HL-60 (cell line): Measurements from ENCODE around the gene SLC38A1.
"Not testable (repeated sequence)": the region's sequence is repeated elsewhere in the genome, so short reads cannot be mapped to it uniquely, and the experiment has no call there.

Experiments used
- GABPA ChIP-seq: IDR thresholded peaks from 2 replicates; pipeline ENCODE4 v1.6.1; 2012; ENCODE audit warnings: low read depth
- POLR2AphosphoS5 ChIP-seq: IDR thresholded peaks from 2 replicates; pipeline ENCODE4 v1.6.1; 2012; ENCODE audit warnings: low read depth
- TF ChIP-seq, protein P1 (sequence below): IDR thresholded peaks from one replicate; pipeline ENCODE4 v1.5.1; 2011; ENCODE audit warnings: low read length, control low read depth, inconsistent platforms; ENCODE audit not compliant: insufficient read depth
- TF ChIP-seq, protein P2 (sequence below): IDR thresholded peaks from 2 replicates; pipeline ENCODE4 v1.6.1; 2012; ENCODE audit warnings: low read depth; ENCODE audit not compliant: insufficient replicate concordance

DNA sequence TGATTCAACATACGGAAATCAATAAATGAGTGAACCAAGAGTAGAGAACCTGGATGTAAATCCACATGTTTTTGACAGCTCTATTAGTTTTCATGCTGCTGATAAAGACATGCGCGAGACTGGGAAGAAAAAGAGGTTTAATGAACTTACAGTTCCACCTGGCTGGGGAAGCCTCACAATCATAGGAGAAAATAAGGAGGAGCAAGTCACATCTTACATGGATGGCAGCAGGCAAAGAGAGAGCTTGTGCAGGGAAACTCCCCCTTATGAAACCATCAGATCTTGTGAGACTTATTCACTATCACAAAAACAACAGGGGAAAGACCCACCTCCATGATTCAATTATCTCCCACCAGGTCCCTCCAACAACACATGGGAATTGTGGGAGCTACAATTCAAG is 23.1 kb upstream of the SLC38A1 start:
- TF ChIP-seq, protein P1, sequence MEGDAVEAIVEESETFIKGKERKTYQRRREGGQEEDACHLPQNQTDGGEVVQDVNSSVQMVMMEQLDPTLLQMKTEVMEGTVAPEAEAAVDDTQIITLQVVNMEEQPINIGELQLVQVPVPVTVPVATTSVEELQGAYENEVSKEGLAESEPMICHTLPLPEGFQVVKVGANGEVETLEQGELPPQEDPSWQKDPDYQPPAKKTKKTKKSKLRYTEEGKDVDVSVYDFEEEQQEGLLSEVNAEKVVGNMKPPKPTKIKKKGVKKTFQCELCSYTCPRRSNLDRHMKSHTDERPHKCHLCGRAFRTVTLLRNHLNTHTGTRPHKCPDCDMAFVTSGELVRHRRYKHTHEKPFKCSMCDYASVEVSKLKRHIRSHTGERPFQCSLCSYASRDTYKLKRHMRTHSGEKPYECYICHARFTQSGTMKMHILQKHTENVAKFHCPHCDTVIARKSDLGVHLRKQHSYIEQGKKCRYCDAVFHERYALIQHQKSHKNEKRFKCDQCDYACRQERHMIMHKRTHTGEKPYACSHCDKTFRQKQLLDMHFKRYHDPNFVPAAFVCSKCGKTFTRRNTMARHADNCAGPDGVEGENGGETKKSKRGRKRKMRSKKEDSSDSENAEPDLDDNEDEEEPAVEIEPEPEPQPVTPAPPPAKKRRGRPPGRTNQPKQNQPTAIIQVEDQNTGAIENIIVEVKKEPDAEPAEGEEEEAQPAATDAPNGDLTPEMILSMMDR: not testable (repeated sequence)
- not testable (repeated sequence) for TF ChIP-seq POLR2AphosphoS5, GABPA
- TF ChIP-seq, protein P2, sequence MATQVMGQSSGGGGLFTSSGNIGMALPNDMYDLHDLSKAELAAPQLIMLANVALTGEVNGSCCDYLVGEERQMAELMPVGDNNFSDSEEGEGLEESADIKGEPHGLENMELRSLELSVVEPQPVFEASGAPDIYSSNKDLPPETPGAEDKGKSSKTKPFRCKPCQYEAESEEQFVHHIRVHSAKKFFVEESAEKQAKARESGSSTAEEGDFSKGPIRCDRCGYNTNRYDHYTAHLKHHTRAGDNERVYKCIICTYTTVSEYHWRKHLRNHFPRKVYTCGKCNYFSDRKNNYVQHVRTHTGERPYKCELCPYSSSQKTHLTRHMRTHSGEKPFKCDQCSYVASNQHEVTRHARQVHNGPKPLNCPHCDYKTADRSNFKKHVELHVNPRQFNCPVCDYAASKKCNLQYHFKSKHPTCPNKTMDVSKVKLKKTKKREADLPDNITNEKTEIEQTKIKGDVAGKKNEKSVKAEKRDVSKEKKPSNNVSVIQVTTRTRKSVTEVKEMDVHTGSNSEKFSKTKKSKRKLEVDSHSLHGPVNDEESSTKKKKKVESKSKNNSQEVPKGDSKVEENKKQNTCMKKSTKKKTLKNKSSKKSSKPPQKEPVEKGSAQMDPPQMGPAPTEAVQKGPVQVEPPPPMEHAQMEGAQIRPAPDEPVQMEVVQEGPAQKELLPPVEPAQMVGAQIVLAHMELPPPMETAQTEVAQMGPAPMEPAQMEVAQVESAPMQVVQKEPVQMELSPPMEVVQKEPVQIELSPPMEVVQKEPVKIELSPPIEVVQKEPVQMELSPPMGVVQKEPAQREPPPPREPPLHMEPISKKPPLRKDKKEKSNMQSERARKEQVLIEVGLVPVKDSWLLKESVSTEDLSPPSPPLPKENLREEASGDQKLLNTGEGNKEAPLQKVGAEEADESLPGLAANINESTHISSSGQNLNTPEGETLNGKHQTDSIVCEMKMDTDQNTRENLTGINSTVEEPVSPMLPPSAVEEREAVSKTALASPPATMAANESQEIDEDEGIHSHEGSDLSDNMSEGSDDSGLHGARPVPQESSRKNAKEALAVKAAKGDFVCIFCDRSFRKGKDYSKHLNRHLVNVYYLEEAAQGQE: not testable (repeated sequence)
